Stomach (tissue), 9 donors: ENCODE data around the gene CD19. TPM values are rescaled to one million over a fixed set of nuclear protein-coding genes. Genes with fewer than 3 reads are reported as not detected.
"Not testable (repeated sequence)": the region's sequence is repeated elsewhere in the genome, so short reads cannot be mapped to it uniquely, and the experiment has no call there.

Experiments
- DNase-seq, 2 donors: peaks; one replicate each; pipeline versions ENCODE4 v3.0.0 to v3.0.0-alpha.2; 2013 to 2019
- H3K27ac ChIP-seq, 5 donors: fragments of 200-600 bp in 4 of 5; sonication (generic) in 4 of 5; one replicate each; pipeline ENCODE4 v1.5.1; 2013 to 2019; ENCODE audit warnings: mild to moderate bottlenecking in 1 of 5, moderate library complexity in 1 of 5
- H3K27me3 ChIP-seq, 3 donors: fragments of 200-600 bp; sonication (generic); one replicate each; pipeline ENCODE4 v1.5.1; 2017 to 2019; ENCODE audit warnings: mixed run types in 1 of 3
- H3K36me3 ChIP-seq, 4 donors: fragments of 200-600 bp; sonication (generic); 1 replicate in 3 of 4; 2 replicates in 1 of 4; pipeline ENCODE4 v1.5.1; 2016 to 2019
- H3K4me1 ChIP-seq, 4 donors: fragments of 200-600 bp; sonication (generic); one replicate each; pipeline ENCODE4 v1.5.1; 2016 to 2019
- H3K4me3 ChIP-seq, 4 donors: fragments of 200-600 bp; sonication (generic) in 3 of 4; one replicate each; pipeline ENCODE4 v1.5.1; 2016 to 2019; ENCODE audit warnings: mild to moderate bottlenecking in 1 of 4
- H3K9me3 ChIP-seq, 4 donors: fragments of 200-600 bp; sonication (generic); one replicate each; pipeline ENCODE4 v1.5.1; 2016 to 2019
- CTCF ChIP-seq, 7 experiments: fragments of 450-650 bp in 4 of 7; fragments of 200-600 bp in 3 of 7; sonication (generic) in 3 of 7; IDR thresholded peaks; one replicate each; pipeline ENCODE4 v1.5.1; 2016 to 2019; ENCODE audit warnings: antibody characterized with exemption in 7 of 7, control low read depth in 2 of 7, mild to moderate bottlenecking in 1 of 7
- EP300 ChIP-seq: sonication (generic); formaldehyde crosslinking; IDR thresholded peaks from one replicate; pipeline ENCODE4 v1.6.1; 2017; ENCODE audit warnings: antibody characterized with exemption
- POLR2A ChIP-seq, 4 donors: fragments of 450-650 bp; IDR thresholded peaks; one replicate each; pipeline ENCODE4 v1.6.1; 2016; ENCODE audit warnings: antibody characterized with exemption in 4 of 4, control low read depth in 2 of 4, mild to moderate bottlenecking in 1 of 4, moderate library complexity in 1 of 4
- POLR2AphosphoS5 ChIP-seq, 3 donors: sonication (generic); formaldehyde crosslinking; IDR thresholded peaks; one replicate each; pipeline ENCODE4 v1.6.1; 2016; ENCODE audit warnings: antibody characterized with exemption in 3 of 3
- WGBS, 5 donors: extraction: QIAGEN DNeasy Blood & Tissue Kit in 3 of 5; methylation state at CpG; one replicate each; pipeline versions ENCODE4 v1.1.5 to v1.1.7; 2013 to 2018; 5-methylcytosine and 5-hydroxymethylcytosine counted together
- intact Hi-C: fragments of 100-400 bp; cut with DNase I; formaldehyde crosslinking; loops from one replicate; pipeline ENCODE4 v1.15.1; 2023; ENCODE audit warnings: low total_unique reads
- polyA plus RNA-seq, 3 donors: library from polyadenylated mRNA; stranded (reverse); fragments of 200-250 nt; gene quantifications; one replicate each; pipeline ENCODE4 v1.2.3, GENCODE V29; 2013
- total RNA-seq, 5 donors: library from RNA; depleted of rRNA; stranded (reverse); fragments of >200 nt; gene quantifications; one replicate each; pipeline versions ENCODE4 v1.1.0 to v1.2.3, GENCODE V29; 2014 to 2016
- donor health status: healthy with polysubstance abuse.
- donor health status: Bipolar disorder and iron deficiency.
- donor health status: healthy.

Gene CD19
- total and polyA plus RNA-seq, 8 donors: 0.29 to 3.8 (median 0.56) TPM; not detected in 3

- TF ChIP-seq POLR2A (IDR thresholded peaks at IDR 0.05): no peak
- TF ChIP-seq EP300: no peak
- peak in 1 of 3 donors; percentile 53 for TF ChIP-seq POLR2AphosphoS5 (IDR thresholded peaks at IDR 0.05)
- TF ChIP-seq CTCF (IDR thresholded peaks at IDR 0.05): peak in 3 of 7 experiments; percentile 12 to 39 (median 31)
- Histone ChIP-seq H3K9me3 (no peaks in the 10 kb centered on the region), H3K36me3 (peaks cover 1 to 19% (median 13%) of the 10 kb centered on the region in 4 donors), H3K4me1 (peaks cover 4 to 31% (median 24%) of the 10 kb centered on the region in 4 donors), H3K4me3 (peak overlapping the region; percentile 64 to 96 (median 66)), H3K27ac (peak overlapping the region; percentile 92 to 100 (median 98)), H3K27me3 (no peaks in the 10 kb centered on the region)
- DNase-seq: no peak
- intact Hi-C loops: no loop called here
- 12 to 21% (median 17%) methylated on average over 6 to 15 of the region's 15 CpGs for WGBS, 5 donors
Observed at GRCh38 chr16:28924399-28924761, 7.4 kb upstream of the CD19 start.

GRCh38 chr16:28924762-28925385, 6.9 kb upstream of the CD19 start, which contains the start of gene RABEP2:
RABEP2 (minus strand) TSS chr16:28925238; CDS start chr16:28925163, 75 bp downstream.
- Histone ChIP-seq H3K27me3 (no peaks in the 10 kb centered on the region), H3K27ac (peak within 1 kb of the TSS; percentile 92 to 100 (median 98)), H3K36me3 (peaks cover 0 to 14% (median 8%) of the 10 kb centered on the region in 4 donors), H3K4me1 (peaks cover 4 to 31% (median 24%) of the 10 kb centered on the region in 4 donors), H3K9me3 (no peaks in the 10 kb centered on the region), H3K4me3 (peak within 1 kb of the TSS; percentile 64 to 96 (median 66))
- peak; percentile 98 to 100 for DNase-seq
- TF ChIP-seq POLR2AphosphoS5 (IDR thresholded peaks at IDR 0.05) (peak; percentile 34 to 76 (median 71)), CTCF (IDR thresholded peaks at IDR 0.05) (peak in 1 of 7 experiments; percentile 2), EP300 (no peak)
- intact Hi-C loops: no loop called here
- 1 to 2% (median 1%) methylated on average over 20 to 66 of the region's 66 CpGs for WGBS, 5 donors

GRCh38 chr16:28925386-28926228, 6.2 kb upstream of the CD19 start:
- intact Hi-C loops: no loop called here
- Histone ChIP-seq H3K27me3 (no peaks in the 10 kb centered on the region), H3K36me3 (peaks cover 0 to 8% (median 6%) of the 10 kb centered on the region in 4 donors), H3K9me3 (no peaks in the 10 kb centered on the region), H3K4me1 (peaks cover 4 to 31% (median 24%) of the 10 kb centered on the region in 4 donors), H3K4me3 (peak overlapping the region; percentile 64 to 96 (median 66)), H3K27ac (peak overlapping the region; percentile 92 to 100 (median 98))
- peak; percentile 62 to 94 for DNase-seq
- peak in 1 of 3 donors; percentile 6 for TF ChIP-seq POLR2AphosphoS5 (IDR thresholded peaks at IDR 0.05)
- no peak for TF ChIP-seq EP300
- TF ChIP-seq CTCF (IDR thresholded peaks at IDR 0.05): no peak
- no peak for TF ChIP-seq POLR2A (IDR thresholded peaks at IDR 0.05)
- 0 to 2% (median 1%) methylated on average over 40 to 48 of the region's 48 CpGs for WGBS, 5 donors

- intact Hi-C loops, H3K27me3 ChIP-seq, H3K9me3 ChIP-seq, DNase-seq, H3K36me3 ChIP-seq: not testable (repeated sequence)
- peaks cover 4 to 31% (median 24%) of the 10 kb centered on the region in 4 donors for H3K4me1 ChIP-seq
- H3K27ac ChIP-seq: peak overlapping the region in 4 of 5 donors; percentile 92 to 99 (median 98)
- WGBS, 5 donors: 69 to 73% (median 72%) methylated on average over 2 of the region's 2 CpGs
- peak overlapping the region in 3 of 4 donors; percentile 64 to 96 (median 66) for H3K4me3 ChIP-seq
Observed at GRCh38 chr16:28926284-28926683, 5.5 kb upstream of the CD19 start.
